Activated gamma-delta T cell (primary cell): ENCODE results near the gene ARHGAP6.
"Not testable (repeated sequence)": the region's sequence is repeated elsewhere in the genome, so short reads cannot be mapped to it uniquely, and the experiment has no call there.

ENCODE experiments used
- DNase-seq: peaks from one replicate; lab custom pipeline; 2025; lab: John Stamatoyannopoulos, UW

The ARHGAP6 gene

DNA sequence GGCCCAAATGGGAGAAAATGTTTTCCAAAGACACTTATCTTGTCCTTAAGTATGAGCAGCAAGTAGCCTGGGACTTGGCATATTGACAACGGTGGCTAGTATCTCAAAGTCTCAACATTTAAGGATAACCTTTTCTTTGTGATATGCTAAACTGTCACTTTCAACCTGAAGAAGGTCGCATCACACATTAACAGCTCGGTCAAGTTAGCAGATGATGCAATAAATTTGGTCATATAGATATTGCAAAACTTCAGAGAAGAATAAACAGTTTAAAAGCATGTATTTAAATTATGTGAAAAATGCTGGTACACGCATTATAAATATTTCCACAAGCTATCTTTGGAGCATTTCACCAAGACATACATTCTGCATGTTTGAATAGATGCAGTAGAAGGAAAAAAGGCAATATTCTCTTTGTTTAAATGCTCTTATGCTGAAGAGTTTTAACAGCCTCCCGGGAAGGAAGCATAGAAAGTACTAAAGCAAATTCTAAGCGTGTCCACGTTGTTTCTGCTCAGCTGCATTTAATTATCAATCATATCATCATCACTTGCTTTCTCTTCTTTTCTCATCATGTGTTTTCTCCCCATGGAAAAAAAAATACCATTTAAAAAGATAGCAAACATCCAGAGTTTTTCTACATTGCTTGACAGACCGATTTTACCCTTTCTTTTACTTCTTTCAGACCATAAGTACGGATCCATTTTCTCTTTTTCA is 24.2 kb downstream of the ARHGAP6 start:
- no peak for DNase-seq

DNA sequence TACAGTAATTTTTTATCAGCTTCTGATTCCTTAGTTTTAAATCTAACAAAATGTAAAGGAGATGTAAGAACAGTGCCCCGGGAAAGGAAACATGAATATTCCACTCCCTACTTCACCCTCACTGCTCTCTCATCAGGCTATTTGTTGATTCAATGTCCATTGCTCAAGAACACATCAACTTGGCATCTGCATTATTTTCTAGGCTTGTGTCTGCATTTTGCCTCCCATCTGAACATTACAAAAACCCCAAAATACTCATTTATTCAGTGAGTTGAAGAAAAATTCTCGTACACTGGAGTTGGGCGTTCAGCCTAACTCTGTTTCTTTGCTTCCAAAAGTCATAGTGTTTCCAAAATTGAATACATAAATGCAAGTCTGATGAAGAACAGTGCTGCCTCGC is 25.6 kb downstream of the ARHGAP6 start:
- DNase-seq, result no peak

DNA sequence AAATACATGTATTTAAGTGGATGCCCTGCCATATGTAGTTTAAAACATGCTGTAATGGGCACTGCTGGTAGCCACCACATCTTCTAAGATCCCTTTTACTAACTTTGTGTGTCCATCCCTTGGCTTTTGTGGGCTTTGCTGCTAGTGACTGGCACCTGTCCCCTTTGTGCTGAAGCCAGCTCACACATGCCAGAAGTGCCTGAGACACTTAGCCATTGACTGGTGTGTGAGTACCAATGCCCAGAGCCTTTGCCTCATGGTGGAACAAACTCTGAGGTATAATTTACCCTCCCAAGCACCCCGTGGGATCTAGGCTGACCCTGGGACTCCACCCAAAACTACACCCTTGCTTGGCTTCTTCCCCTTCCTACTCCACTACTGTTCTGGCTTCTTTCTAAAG is 33.0 kb downstream of the ARHGAP6 start:
- no peak for DNase-seq

DNA sequence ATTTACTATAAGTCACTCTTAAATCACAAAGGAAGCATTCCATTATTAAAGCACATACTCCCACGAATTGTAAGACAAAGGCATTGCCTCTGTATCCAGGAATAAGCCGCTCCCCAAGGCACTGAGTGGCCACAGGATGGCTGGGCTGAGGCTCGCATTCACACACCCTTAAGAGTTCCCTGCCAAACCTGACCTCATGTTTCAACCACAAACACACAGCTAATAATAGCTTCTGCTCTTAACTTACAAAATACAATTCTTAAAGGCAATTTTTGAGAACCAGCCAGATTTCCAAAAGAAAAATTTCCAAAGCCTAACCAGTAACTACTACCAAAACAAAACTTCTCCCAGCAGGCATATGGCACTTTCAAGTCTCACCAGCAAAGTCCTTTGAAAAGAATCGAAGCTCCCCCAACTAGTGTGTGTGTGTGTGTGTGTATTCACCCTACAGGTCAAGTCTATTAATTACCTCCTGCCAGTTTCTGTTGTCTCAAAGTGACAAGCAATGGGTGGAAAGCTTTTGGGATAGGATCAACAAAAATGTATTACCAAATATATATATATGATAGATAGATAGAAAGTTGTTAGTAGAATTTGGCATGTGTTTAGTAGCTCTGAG is 36.0 kb downstream of the ARHGAP6 start:
- DNase-seq, result no peak

DNA sequence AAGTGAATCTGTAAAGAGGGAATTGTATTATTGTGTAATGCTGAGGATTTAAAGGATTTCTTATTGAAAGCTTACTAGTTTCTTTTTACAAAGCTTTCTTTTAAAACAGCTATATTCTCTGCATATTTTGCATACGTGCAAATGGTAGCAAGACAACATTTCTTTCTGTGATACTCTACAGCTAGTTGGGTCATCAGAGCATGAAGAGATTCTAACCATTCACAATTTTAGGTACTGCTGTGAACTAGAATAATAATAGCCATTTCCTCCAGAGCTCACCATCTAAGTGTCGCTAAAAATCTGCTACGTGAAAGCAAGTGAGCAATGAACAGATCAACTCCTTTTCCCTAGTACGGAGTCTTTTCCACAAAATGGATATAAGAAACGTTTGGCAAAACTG is 37.3 kb downstream of the ARHGAP6 start:
- DNase-seq, result no peak

DNA sequence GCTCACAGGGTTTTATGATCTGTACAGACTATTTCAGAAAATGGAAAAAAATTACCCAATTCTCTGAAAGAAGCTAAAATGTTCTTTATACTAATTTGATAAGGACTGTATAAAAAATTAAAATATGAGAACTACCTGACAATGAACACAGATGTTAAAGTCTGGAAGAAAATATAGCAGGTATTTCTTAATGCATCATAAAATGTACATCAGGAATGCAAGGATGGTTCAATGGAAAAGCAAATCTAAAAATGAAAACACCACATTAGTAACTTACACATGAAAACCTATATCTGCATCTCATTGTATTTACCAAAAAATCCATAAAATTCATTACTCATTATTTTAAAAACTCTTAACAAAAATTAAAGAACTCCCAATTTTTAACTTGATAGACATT is 39.4 kb downstream of the ARHGAP6 start:
- no peak for DNase-seq

DNA sequence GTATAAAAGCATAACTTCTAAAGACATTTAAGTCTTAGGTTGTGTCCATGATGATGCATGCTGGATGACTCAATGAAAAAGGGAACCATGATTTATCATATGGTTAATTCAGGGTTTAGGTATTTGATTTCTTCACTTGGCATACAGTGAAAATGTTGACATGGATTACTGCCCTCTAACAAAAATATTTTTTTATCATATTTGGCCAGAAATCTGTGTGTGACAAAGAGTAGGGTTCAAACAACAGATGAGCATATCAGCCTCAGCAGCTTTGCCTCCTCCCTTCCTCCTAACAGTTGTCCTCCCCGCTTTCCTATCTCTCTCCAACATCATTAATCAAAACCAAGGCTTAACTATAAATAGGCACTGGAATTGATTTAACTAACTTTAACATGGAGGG is 46.3 kb downstream of the ARHGAP6 start:
- no peak for DNase-seq

DNA sequence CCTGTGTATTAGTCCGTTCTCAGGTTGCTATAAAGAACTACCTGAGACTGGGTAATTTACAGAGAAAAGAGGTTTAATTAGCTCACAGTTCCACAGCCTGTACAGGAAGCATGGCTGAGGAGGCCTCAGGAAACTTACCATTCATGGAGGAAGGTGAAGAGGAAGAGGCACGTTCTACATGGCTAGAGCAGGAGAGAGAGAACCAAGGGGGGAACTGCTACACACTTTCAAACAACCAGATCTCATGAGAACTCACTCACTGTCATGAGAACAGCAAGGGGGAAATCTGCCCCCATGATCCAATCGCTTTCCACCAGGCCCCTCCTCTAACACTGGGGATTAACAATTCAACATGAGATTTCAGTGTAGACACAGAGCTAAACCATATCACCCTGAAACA is 51.5 kb downstream of the ARHGAP6 start:
- not testable (repeated sequence) for DNase-seq

DNA sequence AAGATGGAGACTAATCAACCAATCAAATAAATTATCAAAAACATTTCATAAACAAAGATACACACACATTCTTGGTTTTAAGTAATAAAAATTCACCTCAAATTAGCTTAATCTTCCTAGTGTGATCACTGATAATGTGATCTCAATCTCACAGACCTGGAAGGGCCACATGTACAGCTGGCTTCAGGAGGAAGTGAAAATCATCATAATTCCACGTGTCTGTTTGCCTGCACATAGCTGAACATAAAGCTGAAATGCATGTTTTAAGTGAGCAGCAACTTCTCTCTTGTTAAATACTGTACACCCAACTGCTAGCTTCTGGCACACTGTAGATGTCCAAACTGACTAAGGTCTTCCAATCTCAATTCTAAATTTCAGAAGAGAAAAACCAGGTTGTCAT is 53.8 kb downstream of the ARHGAP6 start:
- no peak for DNase-seq

DNA sequence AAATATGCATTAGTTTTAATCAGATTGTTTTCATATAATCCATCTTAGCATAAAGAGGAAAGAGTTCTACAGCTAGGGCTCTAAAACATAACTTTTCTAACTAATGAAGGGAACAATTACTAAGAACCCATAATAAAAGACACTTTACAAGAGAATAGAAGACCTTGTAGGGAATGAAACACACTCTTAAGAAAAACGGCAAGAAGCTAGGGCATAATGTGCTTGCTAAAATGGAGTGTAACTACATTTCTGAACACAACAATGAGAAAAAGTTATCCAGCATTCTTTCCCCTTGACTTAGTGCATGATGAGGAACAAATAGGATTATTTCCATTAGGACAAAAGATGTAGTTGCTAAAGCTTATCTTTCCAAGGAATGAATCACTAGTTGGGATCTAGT is 54.6 kb downstream of the ARHGAP6 start:
- no peak for DNase-seq

DNA sequence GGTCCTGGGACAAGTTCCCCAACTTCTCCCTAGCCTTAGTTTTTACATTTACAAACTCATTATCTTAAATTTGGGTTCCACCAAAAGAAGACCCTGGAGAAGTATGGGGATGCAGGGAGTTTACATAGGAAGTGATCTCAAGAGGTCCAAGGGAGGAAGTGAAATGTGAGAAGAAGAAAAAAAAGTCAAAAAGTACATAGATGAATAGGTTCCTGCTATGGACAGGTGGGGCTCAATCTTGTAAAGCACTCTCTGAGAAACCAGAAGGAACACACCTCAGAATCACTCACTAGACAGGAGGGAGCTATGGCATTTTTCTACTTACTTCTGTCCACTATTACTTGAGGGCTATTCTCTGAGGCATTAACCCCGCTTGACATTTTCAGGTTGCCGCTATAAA is 56.6 kb downstream of the ARHGAP6 start:
- DNase-seq, result no peak

DNA sequence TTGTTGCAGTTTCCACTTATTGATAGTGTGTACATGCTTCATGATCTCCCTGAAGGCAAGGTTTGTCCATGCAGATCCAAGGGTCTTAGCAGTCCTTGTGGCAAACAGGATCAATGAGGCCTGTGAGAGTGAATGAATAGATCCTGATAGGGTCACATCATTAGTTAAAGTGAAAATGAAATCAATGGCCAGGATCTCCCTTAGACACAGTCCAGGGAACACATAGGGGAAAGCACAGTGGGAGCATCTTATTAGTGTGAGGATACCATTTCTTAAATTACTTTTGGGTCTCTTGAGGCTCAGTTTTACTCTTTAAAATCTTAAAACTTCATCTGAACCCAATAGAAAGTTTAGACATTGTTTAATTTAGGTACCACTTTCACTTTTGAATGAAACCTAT is 59.3 kb downstream of the ARHGAP6 start:
- DNase-seq, result no peak

DNA sequence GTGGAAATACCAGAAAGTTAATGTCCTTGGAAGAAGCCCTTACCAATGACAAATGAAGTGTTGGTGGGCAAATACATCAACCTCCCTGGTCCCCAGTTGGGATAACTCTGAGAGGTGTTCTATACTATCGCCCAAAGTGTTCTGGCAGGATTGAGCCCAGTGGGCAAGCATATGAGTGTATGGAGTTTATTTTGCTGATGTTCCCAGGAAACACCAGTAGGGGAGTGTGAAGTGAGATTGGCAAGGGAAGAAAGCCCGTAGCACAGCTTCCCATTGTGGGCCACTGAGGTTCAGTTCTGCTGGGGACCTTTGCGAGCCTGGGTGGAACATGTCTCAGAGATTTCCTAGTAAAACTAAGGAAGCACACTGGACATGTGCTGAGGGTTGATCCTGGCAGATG is 65.1 kb downstream of the ARHGAP6 start:
- DNase-seq, result no peak

DNA sequence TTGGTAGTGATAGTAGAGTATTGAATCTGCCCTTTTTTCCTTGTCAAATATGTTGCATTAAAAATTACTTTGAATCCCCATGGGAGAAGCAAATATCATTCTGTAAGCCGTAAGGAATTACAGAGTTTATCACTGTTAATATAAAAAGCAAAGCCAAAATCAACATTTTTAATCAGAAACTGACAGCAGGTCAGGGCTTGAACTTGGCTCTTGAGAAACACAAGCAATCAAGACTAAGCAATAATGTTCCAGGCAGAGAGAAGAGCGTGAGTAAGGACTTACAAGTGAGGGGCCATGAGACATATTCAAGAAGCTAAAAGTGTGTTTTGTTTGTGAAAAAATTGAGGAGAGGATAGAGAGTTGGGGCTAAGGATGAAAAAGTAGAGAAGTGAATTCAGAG is 68.2 kb downstream of the ARHGAP6 start:
- no peak for DNase-seq

DNA sequence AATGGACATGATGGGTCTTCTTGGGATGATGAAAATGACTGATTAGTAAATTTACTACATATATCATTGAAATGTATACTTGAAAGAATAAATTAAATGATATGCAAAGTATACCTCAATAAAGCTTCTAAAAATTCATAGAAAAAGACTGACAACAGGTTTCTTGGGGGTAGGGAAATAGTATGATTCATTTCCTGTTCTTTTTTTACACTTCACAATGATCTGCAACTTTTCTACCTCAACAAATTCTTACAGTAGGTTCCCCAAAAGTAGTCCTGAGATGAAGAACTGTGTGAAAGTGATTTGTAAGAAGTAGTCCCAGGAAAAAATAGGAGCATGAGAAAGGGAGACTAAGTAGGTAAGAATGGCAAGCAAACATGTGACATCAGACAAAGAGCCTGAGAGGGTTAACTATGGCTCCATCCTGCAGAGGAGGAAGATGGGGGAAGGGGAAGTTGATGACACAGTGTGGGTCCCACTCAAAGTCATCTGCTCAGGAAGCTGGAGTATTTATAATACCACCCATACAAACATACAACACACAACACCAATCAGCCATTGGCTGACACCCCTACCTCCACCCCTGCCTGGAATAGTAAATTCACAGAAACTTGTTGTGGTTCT is 73.9 kb downstream of the ARHGAP6 start:
- DNase-seq, result no peak

DNA sequence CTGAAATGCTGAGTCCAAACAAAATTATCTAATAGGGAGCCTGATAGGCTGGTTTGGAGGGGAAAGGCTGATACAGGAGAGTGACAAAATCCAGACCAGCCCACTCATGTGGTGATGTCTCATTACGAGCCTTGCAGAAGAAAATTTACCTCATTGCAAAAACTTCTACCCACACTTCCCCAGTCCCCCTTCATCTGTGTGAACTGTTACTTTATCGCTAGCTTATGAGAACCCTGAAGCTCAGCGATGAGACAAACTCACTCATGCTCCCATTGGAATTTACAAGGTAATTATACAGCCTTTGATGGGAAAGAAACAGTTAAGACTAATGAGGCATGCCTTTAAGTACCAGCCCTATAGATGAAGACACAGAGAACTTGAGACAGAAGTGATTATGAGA is 76.1 kb downstream of the ARHGAP6 start:
- DNase-seq, result no peak

DNA sequence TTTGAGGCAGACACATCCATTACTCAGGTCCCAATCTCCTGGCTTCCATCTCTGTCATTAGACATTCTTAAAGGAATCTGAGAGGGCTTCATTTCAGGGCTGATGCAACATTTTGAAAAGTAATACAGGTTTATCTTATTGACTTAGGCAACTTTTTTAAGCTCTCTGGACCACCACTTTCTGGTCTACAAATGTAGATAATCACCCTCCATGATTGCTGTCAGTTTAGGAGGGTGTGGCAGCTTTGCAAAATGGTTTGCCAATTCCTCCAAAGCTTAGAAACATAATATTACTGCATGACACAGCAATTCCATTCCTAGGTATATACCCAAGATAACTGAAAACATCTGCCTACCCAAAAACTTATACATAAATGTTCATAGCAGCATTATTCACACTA is 77.6 kb downstream of the ARHGAP6 start:
- no peak for DNase-seq

DNA sequence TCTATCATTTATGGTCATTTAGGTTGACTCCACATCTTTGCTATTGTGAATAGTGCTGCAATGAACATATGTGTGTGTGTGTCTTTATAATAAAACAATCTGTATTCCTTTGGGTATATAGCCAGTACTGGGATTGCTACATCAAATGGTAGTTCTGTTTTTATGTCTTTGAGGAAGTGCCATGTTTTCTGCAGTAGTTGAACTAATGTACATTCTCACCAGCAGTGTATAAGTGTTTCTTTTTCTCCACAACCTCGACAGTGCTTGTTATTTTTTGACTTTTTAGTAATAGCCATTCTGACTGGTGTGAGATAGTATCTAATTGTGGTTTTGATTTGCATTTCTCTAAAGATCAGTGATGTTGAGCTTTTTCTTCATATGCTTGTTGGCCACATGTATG is 80.5 kb downstream of the ARHGAP6 start:
- no peak for DNase-seq

DNA sequence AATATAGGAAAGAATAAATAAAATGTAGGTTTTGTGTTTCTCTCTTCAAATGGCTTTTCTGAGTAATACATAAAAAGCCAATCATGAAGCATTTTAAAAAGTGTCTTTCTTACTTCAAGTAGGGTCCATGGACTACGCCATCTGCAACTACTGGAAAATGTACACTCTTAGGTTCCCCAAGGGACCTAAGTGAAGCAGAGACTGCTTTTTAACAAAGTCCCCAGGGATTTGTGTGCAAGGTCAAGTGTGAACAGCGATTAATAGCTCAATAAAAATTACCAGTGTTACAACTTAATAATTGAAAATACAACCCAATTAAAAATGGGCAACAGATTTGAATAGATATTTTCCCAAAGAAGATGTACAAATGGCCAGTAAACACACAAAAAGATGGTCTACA is 84.9 kb downstream of the ARHGAP6 start:
- DNase-seq, result no peak

DNA sequence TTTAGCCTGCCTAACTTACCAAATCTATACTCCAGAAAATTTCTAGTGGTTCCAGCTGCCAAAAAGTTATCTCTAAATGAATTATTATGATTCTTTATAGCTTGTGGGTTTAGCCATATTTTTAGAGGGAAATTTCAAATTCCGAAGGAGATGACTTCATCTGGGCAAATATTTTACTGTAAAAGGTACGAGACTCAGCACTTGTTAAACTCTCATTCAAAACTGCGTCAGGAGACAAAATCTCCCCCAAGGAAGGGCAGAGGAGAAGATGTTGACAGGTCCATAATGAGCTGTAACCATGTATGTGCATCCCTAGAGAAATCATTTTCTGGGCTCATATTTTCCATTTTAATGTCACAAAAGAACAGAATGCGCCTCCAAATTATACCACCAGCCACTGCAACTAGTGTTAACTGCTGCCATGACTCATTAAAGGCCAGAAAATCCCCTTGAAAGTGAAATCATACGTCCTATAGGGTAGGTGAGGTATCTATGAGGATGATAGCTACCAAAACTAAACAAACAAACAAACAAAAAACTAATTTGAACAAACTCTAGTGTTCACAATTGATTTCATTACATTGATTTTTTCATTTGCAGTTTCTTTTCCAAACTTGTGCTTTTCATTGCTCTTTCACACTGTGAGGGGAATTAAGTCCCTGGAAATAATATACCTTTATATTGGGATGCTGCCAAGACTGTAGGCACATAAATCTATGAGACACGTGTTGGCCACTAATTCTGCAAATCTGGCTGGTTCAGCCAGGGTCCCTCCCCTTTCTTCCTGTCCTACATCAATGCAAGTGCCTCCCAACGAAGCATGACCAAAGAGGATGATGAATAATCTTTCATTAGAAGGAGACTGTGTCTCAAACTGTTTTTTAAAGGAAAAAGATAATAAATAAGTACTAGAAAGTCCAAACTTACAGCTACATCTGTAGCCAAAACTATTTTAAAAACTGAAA is 85.8 kb downstream of the ARHGAP6 start:
- no peak for DNase-seq

DNA sequence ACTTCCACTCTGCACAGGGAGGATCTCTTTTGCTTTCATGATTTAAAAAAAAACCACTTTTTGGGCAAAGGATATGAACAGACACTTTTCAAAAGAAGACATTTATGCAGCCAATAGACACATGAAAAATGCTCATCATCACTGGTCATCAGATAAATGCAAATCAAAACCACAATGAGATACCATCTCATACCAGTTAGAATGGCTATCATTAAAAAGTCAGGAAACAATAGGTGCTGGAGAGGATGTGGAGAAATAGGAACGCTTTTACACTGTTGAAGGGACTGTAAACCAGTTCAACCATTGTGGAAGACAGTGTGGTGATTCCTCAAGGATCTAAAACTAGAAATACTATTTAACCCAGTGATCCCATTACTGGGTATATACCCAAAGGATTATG is 87.4 kb downstream of the ARHGAP6 start:
- not testable (repeated sequence) for DNase-seq

DNA sequence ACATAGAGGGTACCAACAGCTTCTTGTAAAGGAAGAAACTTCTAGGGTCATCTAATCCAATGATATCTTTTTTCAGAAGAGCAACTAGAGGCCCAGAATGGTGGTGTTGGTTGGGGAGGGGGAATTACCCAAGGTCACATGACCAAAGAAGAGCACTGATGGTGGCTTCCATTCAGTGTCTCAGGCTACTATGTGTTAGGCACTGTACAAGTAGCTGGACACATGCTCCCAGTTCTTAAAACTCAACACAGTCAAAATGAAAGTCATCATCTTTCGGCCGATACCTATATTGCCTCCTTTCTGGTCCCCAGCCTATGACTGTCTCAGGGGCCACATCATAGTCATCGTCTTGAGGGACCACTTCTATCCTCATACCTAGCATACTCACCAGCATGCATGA is 88.1 kb downstream of the ARHGAP6 start:
- DNase-seq, result no peak
